Activated CD4-positive, CD25-positive, alpha-beta regulatory T cell treated with anti-CD3 and anti-CD28 coated beads, Interleukin-2, amount 50 U/mL, for 16 hours (primary cell): ENCODE measurements around the gene ALDH1L2.
"Not testable (repeated sequence)": the region's sequence is repeated elsewhere in the genome, so short reads cannot be mapped to it uniquely, and the experiment has no call there.

Source experiments
- DNase-seq: peaks from one replicate; pipeline ENCODE4 v3.0.0-alpha.2; 2020; ENCODE audit warnings: low read depth, low spot score

ALDH1L2 gene

DNA sequence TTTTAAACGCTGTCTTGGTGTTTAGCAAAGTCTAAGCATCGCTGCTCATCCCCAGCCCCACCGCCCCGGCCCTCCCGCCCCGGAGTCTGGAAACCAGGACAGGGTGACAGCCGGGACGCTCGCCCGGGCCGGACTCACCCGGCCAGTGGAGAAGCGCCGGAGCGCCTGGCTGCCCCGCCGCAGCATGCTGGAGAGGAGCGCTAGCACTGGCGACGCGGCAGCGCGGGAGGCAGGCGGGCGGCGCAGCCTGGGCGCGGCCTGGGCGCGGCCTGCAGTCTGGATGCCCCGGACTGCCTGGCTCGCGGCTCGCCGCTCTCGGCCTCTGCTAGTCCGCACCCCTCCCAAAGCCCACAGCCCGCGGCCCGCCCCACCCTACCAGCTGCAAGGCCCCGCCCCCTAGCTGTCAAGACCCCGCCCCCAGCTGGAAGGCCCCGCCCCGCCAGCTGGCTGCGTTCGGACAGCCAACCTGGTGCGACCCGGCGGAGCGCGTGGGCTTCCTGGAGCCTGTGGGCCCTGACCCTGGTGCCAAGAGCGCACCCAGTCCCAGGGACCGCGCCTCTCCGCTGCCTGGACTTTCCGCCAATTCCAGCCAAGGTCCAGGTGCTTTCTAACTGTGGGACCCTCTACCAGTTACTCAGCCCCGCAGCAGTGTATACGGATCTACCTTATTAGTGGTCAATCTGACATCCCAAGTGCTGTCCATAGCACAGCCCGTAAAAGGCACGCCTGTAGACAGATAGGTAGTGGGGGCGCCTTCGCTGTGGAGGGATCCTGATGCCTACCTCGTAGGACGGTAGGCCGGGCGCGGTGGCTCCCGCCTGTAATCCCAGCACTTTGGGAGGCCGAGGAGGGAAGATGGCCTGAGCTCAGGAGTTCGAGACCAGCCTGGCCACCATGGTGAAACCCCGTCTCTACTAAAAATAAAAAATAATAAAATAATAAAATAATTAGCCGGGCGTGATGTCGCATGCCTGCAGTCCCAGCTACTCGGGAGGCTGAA lies at the start of gene ALDH1L2:
Gene ALDH1L2, minus strand, starts transcription at position 208 of the 1,000 bp plus-strand sequence. Its CDS starts 22 bp downstream, at position 186.
- DNase-seq, result peak; percentile 0

GRCh38 chr12:105120551-105120950 lies 36.3 kb upstream of the ALDH1L2 start:
- no peak for DNase-seq

- no peak for DNase-seq
These were observed 32.7 kb upstream of the ALDH1L2 start for GRCh38 chr12:105116969-105117368.

DNA sequence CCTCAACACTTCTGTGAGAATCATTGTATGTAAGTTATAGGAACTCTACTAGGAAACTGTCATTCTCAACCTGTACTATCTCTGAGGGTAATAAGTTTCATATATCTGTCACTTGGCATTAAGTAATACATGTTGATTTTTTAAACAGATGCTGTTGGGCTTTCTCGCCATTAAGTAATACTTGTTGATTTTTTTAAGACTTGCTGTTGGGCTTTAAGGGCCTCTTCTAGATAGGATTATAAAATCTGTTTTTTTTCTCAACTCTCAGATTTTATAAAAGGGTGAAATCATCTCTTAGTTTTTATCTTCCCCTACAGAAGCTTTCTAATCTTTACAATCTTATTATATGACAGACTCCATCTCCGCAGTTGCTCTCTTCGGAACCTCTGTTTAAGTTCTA lies 28.8 kb upstream of the ALDH1L2 start:
- DNase-seq, result no peak

DNA sequence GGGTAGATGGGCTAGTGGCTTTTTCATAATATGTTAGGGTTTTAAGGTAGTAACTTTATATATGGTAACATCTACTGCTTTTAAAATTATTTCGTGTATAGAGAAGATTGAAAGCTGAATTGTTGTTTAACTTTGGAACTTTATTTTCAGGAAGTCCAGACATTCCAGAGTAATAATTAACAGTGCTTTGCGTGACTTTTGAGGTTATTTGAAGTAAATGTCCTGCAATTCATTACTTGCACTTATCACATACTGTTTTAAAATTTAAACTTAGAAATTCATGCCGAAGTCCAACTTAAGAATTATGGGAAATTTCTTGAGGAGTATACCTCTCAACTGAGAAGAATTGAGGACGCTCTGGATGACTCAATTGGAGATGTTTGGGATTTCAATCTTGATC lies 26.6 kb upstream of the ALDH1L2 start:
- DNase-seq, result no peak

DNA sequence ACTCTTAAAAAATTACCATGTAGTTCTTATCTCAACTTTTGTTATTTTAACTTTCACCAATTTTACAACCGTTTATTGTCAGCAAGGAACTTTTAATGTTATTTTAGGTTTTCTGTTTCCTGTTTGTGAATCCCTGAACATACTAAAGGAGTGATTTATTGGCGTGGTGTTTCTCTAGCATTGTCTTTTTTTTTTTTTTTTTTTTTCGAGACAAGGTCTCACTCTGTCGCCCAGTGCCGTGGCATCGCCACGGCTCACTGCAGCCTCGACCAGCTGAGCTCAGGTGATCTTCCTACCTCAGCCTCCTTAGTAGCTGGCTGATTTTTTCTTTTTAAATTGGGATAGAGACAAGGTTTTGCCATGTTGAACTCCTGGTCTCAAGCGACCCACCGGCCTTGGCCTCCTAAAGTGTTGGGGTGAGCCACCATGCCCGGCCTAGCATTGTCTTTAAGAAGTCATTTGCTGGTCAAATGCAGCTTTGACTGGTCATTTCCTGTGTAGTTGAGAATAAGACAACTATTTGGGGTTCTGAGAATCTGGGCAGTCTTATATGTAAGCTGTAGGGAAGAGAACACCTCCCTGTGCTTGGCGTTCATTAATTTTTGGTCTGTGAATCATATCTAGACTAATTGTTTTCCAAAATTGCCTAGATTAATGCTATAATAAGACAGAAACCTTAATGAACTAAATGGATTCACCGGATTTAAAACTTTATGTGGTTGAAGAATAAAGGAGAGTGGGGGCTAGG lies 25.4 kb upstream of the ALDH1L2 start:
- DNase-seq, result no peak

DNA sequence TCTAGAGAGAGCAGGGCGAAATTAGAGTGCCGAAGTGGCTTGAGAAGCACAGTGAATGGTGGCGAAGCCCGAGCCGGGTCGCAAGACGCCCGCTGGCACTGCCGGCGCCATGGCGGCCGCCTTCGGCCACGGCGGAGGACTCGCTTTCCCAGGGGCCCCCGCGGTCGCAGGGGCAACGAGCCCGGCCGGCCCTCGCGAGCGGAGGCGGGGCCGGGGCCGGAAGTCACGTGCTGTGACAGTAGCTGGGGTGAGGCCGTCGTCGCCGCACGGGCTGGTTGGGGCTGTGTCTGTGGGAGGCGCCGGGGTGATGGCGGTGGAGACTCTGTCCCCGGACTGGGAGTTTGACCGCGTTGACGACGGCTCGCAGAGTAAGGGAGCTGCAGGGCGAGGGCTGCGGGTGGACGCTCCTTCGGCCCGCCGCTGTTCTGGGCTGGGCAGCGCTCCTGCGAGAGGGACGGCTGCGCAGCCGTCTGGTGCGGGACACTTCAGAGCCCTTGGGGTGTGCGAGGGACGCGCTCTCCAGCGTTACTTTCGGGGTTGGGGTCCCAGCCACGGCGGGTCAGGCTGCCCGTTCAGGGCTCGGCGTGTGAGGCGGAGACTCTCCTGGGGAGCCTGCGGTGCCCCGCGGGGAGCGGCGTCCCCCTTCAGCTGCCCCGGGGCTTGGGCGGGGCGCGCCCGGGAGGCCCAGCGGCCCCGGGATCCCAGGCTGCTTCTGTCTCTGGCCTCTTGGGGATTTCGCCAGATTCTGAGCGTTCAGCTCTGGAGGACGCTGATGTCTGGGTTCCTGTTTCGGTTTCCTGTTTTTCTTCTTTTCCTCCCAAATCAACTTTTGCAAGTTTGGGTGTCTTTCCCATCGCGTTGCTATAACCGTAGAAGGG lies 23.5 kb upstream of the ALDH1L2 start, which contains the start of gene WASHC4:
Gene WASHC4, plus strand, starts transcription at position 238 of the 878 bp plus-strand sequence. Its CDS starts 70 bp downstream, at position 308.
- DNase-seq, result peak; percentile 89

- no peak for DNase-seq
These were observed 22.9 kb upstream of the ALDH1L2 start for GRCh38 chr12:105107171-105107493.

DNA sequence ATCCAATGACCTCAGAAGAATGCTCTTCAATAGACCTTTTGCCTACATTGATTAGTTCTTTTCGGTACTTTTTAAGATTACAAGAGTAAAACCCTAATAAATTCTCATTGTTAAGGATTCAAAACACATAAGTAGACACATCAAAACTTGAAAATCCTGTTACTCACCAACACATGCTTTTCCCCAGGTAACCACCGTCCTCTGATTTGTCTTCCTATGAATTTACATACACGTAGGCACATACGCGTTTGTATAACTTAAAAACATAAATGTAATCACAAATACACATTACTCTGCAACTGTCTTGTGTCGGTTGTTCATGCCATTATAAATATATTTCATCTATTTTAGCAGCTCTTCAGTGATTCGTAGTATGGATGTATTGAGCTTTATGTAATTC lies 22.4 kb upstream of the ALDH1L2 start:
- no peak for DNase-seq

DNA sequence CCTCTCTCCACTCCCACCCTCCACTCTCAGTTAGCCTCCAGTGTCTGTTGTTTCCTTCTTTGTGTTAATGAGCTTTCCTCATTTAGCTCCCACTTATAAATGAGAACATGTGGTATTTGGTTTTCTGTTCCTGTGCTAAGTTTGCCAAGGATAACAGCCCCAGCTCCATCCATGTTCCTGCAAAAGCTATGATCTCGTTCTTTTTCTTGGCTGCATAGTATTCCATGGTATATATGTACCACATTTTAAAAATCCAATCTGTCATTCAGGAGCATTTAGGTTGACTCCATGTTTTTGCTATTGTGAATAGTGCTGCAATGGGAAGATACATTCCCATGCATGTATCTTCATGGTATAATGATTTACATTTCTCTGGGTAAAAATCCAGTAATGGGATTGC lies 20.5 kb upstream of the ALDH1L2 start:
- DNase-seq, result no peak

DNA sequence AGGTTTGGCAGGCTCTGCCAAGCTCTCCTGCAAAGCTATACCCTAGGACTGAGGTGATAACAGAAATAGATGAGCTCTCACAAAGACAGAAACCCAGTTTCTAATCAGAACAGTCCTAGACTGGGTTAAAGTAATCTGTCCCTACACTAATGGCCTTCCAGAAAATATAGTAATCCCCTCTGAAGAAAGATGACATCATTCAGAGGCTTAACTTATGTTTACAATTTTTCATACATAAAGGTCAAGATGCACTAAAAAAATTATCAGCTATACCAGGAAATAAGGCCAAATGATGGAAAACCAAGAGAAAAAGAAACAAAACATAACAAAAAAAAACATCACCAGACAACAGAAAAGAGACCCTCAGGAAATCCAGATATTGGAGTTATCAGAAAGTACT lies 18.4 kb upstream of the ALDH1L2 start:
- DNase-seq, result no peak

DNA sequence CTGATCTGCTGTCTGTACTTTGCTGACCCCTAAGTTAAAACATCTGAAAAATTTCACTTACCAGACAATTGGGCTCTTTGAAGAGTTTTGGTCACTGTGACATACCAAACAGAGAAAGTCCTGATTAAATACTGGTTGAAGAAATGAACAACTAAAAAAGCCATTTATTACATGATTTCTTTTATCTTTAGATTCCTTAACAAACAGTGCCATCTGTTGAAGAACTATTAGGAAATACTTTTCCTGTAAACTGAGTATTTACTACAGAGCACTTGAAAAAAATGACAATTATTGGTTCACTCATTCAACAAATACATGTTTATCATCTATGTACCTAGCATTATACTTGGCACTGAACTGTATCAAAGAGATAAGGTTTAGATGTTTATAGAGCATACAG lies 16.7 kb upstream of the ALDH1L2 start:
- no peak for DNase-seq

- no peak for DNase-seq
These were observed 16.1 kb upstream of the ALDH1L2 start for GRCh38 chr12:105100207-105100985.

DNA sequence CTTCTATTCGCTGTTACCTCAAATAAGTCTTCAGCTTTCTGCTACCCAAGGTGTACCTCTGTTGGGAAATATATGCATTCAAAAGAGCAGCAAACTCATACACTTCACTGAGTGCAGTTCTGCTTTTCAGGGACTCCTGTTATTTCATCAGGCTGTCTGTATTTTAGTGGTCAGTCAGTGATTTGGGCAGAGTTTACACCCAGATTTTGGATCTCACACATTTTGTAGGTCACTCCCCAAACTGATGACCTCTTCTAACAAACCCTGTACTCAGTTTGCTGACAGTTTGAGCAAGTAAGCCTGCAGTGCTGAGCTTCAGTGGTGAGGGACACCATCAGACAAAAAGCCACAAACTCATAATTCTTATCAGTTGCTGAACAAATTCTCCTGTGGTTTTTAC lies 15.1 kb upstream of the ALDH1L2 start:
- no peak for DNase-seq

- not testable (repeated sequence) for DNase-seq
These were observed 11.1 kb upstream of the ALDH1L2 start for GRCh38 chr12:105095338-105095737.

- no peak for DNase-seq
These were observed 8.1 kb upstream of the ALDH1L2 start for GRCh38 chr12:105092336-105092735.

DNA sequence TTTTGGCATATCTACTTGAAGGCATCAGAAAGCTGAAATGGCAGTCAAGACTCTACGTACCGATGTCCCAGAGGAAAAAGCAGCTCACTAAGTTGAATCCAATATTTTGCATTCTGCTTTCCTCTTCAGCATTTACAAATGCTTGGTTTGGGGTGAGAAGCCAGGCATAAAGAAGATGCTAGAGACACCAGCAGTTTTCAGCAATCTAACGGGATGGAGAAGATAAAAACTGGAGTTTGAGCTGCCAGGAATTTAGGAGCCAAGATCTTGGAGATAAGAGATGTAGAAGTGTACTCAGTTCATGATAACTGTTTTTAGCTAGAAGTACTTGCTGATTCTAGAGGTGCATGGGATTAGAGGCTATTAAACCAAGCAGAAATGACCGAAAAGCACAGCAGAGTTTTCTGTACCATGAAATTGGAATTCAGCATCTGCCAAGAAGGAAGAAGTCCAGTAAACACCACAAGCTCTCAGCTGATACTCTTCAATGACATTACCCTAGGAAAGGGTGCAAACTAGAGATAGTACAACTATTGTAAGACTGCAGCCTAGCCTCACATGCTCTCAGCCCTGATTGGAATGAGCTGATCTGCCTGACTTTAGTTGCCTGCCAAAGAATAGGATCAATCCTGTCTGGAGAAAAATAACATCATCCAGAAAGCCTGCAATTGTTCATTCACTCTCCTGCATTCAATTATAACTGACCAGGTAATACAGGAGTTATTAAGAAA lies 7.4 kb upstream of the ALDH1L2 start:
- DNase-seq, result no peak

- DNase-seq, result no peak
These were observed 6.1 kb upstream of the ALDH1L2 start for GRCh38 chr12:105090361-105090760.

- no peak for DNase-seq
These were observed 5.6 kb upstream of the ALDH1L2 start for GRCh38 chr12:105089817-105090216.

DNA sequence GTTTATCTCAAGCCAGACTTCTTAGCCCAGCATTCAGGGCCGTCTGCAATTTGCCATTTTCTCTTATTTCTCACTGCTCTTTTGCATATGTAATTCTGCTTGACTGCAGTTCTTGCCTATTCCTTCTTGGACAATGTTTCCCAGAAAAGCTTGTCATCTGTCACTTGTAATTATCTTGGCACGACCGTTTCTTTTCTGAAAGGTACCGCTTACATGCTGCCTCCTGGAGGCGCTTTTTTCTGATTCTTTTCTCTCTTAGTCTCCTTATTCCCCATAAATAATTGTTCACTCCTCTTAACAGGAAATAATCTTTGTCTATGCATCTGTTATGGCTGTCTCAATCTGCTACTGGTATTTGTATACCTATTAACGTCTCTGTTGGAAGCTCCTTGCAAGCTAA lies 1.2 kb upstream of the ALDH1L2 start:
- DNase-seq, result no peak
